ENCODE measurements around the gene OR6N2.

The OR6N2 gene

GRCh38 chr1:158781104-158781503, at the start of gene OR6N2:
Gene OR6N2 (minus strand): TSS chr1:158781204. CDS start chr1:158777635, 3,569 bp downstream.
- DNase-seq = no peak
- no peak within 1 kb of the TSS for H3K4me2 ChIP-seq (ENCODE audit: low read depth, low read length)
- no peaks in the 10 kb centered on the region for H3K27me3 ChIP-seq (replicated peaks; ENCODE audit: insufficient read depth, low read length)
- no peak within 1 kb of the TSS for H3K27ac ChIP-seq (ENCODE audit: low read length)
- H3K9me3 ChIP-seq (replicated peaks; ENCODE audit: insufficient read depth, low read length) = no peaks in the 10 kb centered on the region
- H3K4me1 ChIP-seq (ENCODE audit: low read length) = no peaks in the 10 kb centered on the region
- H3F3A ChIP-seq (ENCODE audit: insufficient read depth, low read length) = no peaks in the 10 kb centered on the region
- no peak within 1 kb of the TSS for H3K9ac ChIP-seq (ENCODE audit: low read length)
- TF ChIP-seq CTCF (IDR thresholded peaks at IDR 0.05; ENCODE audit: low read length) = no peak
- no peak for TF ChIP-seq EZH2phosphoT487 (IDR thresholded peaks at IDR 0.05; ENCODE audit: low read length)
- no peak for TF ChIP-seq EZH2 (optimal IDR thresholded peaks at IDR 0.05; ENCODE audit: low read depth, low read length)
- H3K36me3 ChIP-seq (replicated peaks; ENCODE audit: insufficient read depth, low read length) = no peaks in the 10 kb centered on the region
- no peak within 1 kb of the TSS for H2AFZ ChIP-seq (ENCODE audit: low read length)
- H4K20me1 ChIP-seq (ENCODE audit: insufficient read depth, low read length) = no peaks in the 10 kb centered on the region
- H3K9me2 ChIP-seq (replicated peaks; ENCODE audit: insufficient read depth, low read length) = no peaks in the 10 kb centered on the region
- no peak within 1 kb of the TSS for H3K4me3 ChIP-seq (ENCODE audit: low read length)
- no peaks in the 10 kb centered on the region for H3K79me2 ChIP-seq (ENCODE audit: low read length)

DNA sequence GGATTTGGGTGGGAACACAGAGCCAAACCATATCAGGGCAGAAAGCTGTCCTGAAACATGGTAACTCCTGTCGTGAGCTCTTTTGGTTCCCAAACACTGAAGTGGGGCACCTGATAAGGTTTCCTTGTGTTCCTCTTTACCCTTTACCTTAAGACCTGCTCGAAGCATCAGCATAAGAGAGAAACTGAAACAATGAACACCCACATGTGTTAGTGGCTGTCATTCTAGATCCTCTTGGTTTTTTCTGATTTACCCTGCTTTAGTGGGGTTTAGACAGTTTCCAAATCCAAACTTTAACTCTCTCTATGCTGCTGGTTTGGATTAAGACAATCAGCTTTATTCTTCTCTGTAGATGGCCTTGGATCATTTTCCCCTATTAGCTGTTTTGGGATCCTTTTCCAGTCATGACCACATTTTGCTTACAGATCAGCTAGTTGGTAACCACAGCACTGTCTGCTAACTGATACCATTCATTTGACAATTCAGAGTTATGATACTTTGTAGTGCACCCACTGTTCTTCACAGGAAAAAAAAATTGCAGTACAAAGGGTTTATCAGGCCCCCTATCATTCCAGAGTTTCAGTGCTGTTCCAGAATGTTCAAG, 49.2 kb upstream of the OR6N2 start:
- Histone ChIP-seq H3K27me3 (replicated peaks; ENCODE audit: insufficient read depth, low read length) (no peaks in the 10 kb centered on the region), H2AFZ (ENCODE audit: low read length) (peak overlapping the region; percentile 13), H3K4me3 (ENCODE audit: low read length) (0 out of 2 replicates have a peak overlapping the region, but pooled peaks have one; percentile 1), H3K4me1 (ENCODE audit: low read length) (peaks cover 12% of the 10 kb centered on the region), H4K20me1 (ENCODE audit: insufficient read depth, low read length) (no peaks in the 10 kb centered on the region), H3K9ac (ENCODE audit: low read length) (no peak overlapping the region), H3K79me2 (ENCODE audit: low read length) (no peaks in the 10 kb centered on the region), H3F3A (ENCODE audit: insufficient read depth, low read length) (peaks cover 4% of the 10 kb centered on the region; the same call in 1 of the 2 replicates), H3K27ac (ENCODE audit: low read length) (peak overlapping the region; percentile 5; the same call in 1 of the 2 replicates), H3K4me2 (ENCODE audit: low read depth, low read length) (peak overlapping the region; percentile 29), H3K9me2 (replicated peaks; ENCODE audit: insufficient read depth, low read length) (no peaks in the 10 kb centered on the region; the same call in 1 of the 2 replicates), H3K36me3 (replicated peaks; ENCODE audit: insufficient read depth, low read length) (no peaks in the 10 kb centered on the region), H3K9me3 (replicated peaks; ENCODE audit: insufficient read depth, low read length) (no peaks in the 10 kb centered on the region)
- peak; percentile 70 for DNase-seq
- TF ChIP-seq EZH2phosphoT487 (IDR thresholded peaks at IDR 0.05; ENCODE audit: low read length) = no peak
- no peak for TF ChIP-seq EZH2 (optimal IDR thresholded peaks at IDR 0.05; ENCODE audit: low read depth, low read length)
- TF ChIP-seq CTCF (IDR thresholded peaks at IDR 0.05; ENCODE audit: low read length) = no peak

GRCh38 chr1:158821723-158822122, 40.7 kb upstream of the OR6N2 start:
- Histone ChIP-seq H3K4me1 (ENCODE audit: low read length) (peaks cover 26% of the 10 kb centered on the region), H3K4me3 (ENCODE audit: low read length) (no peak overlapping the region), H3K79me2 (ENCODE audit: low read length) (no peaks in the 10 kb centered on the region), H4K20me1 (ENCODE audit: insufficient read depth, low read length) (no peaks in the 10 kb centered on the region), H3K9me2 (replicated peaks; ENCODE audit: insufficient read depth, low read length) (no peaks in the 10 kb centered on the region), H3K27me3 (replicated peaks; ENCODE audit: insufficient read depth, low read length) (no peaks in the 10 kb centered on the region), H3K36me3 (replicated peaks; ENCODE audit: insufficient read depth, low read length) (no peaks in the 10 kb centered on the region), H3K9me3 (replicated peaks; ENCODE audit: insufficient read depth, low read length) (no peaks in the 10 kb centered on the region), H2AFZ (ENCODE audit: low read length) (no peak overlapping the region), H3K27ac (ENCODE audit: low read length) (no peak overlapping the region), H3F3A (ENCODE audit: insufficient read depth, low read length) (peaks cover 6% of the 10 kb centered on the region; the same call in 1 of the 2 replicates), H3K4me2 (ENCODE audit: low read depth, low read length) (no peak overlapping the region), H3K9ac (ENCODE audit: low read length) (no peak overlapping the region)
- TF ChIP-seq CTCF (IDR thresholded peaks at IDR 0.05; ENCODE audit: low read length) (no peak), EZH2 (optimal IDR thresholded peaks at IDR 0.05; ENCODE audit: low read depth, low read length) (no peak), EZH2phosphoT487 (IDR thresholded peaks at IDR 0.05; ENCODE audit: low read length) (no peak)
- DNase-seq = no peak
